Neuron (in vitro differentiated cells): ENCODE data around the gene MOK.
"Not testable (repeated sequence)": the region's sequence is repeated elsewhere in the genome, so short reads cannot be mapped to it uniquely, and the experiment has no call there.

Source experiments
- H2AFZ ChIP-seq: one replicate; pipeline ENCODE4 v1.6.1; 2013; ENCODE audit warnings: low read depth, mild to moderate bottlenecking, inconsistent platforms, low read length, moderate library complexity
- H3K27me3 ChIP-seq: one replicate; pipeline ENCODE4 v1.6.1; 2013; ENCODE audit warnings: low read length; ENCODE audit not compliant: insufficient read depth
- H3K36me3 ChIP-seq: one replicate; pipeline ENCODE4 v1.6.1; 2013; ENCODE audit warnings: low read length; ENCODE audit not compliant: insufficient read depth
- H3K4me1 ChIP-seq: one replicate; pipeline ENCODE4 v1.6.1; 2013; ENCODE audit warnings: low read length; ENCODE audit not compliant: insufficient read depth
- H3K4me3 ChIP-seq: 2 replicates; pipeline ENCODE4 v1.5.1; 2013; ENCODE audit warnings: mild to moderate bottlenecking, low read length, moderate library complexity
- H3K9me3 ChIP-seq: one replicate; pipeline ENCODE4 v1.6.1; 2013; ENCODE audit warnings: low read length

MOK gene

DNA sequence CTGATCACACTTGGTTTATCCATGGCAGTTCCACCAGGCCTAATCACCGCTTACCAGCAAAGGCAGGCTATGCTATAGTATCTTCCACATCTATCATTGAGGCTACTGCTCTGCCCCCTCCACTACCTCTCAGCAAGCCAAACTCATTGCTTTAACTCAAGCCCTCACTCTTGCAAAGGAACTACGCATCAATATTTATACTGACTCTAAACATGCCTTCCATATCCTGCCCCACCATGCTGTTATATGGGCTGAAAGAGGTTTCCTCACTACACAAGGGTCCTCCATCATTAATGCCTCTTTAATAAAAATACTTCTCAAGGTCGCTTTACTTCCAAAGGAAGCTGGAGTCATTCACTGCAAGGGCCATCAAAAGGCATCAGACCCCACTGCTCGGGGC lies 61.2 kb downstream of the MOK start:
- not testable (repeated sequence) for H3K4me1 ChIP-seq, H3K9me3 ChIP-seq, H2AFZ ChIP-seq, H3K36me3 ChIP-seq, H3K4me3 ChIP-seq, H3K27me3 ChIP-seq

DNA sequence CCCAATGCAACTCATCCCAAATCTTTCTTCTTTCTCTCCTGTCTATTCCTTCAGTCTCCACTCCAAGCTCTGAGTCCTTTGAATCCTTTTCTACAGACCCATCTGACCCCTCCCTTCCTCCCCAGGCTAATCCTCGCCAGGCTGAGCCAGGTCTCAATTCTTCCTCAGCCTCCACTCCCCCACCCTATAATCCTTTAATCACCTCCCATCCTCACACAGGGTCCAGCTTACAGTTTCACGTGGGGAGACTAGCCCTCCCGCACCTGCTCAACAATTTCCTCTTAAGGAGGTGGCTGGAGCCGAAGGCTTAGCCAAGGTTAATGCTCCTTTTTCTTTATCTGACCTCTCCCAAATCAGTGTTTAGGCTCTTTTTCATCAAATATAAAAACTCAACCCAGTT lies 63.8 kb downstream of the MOK start:
- Histone ChIP-seq H3K27me3 (no peaks in the 10 kb centered on the region), H2AFZ (no peak overlapping the region), H3K4me3 (no peak overlapping the region)

DNA sequence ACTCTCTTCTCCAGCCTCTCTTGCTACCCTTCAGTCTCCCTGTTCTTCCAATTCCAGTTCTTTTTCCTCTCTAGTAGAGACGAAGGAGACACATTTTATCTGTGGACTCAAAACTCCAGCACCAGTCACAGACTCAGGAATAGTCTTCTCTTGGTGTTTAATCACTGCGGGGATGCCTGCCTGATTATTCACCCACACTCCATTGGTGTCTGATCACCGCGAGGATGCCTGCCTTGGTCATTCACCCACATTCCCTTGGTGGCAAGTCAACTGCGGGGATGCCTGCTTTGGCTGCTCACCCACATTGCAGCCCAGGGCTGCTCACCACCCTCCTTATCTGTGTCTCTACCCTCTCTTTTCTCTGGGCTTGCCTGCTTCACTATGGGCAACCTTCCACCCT lies 64.5 kb downstream of the MOK start:
- not testable (repeated sequence) for H3K4me1 ChIP-seq, H2AFZ ChIP-seq, H3K4me3 ChIP-seq, H3K27me3 ChIP-seq, H3K9me3 ChIP-seq, H3K36me3 ChIP-seq

More for the DNA sequence above, 63.8 kb downstream of the MOK start:
- H3K4me1 ChIP-seq: no peaks in the 10 kb centered on the region
- peaks cover 2% of the 10 kb centered on the region for H3K9me3 ChIP-seq
- H3K36me3 ChIP-seq: no peaks in the 10 kb centered on the region

DNA sequence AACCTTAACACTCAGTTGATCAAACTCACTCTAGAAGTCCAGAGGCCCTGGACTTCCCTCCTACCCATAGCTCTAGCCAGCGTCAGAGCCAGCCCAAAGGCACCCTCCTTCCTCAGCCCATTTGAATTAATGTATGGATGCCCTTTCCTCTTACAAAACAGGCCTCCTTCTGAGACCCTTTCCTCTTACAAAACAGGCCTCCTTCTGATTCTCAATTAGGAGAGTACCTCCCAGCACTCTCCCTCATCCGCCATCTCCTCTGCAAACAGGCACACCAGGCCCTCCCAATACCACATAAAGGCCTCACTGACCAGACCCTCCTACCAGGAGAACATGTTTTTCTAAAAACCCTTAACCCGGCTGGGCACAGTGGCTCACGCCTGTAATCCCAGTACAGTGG lies 65.7 kb downstream of the MOK start:
- Histone ChIP-seq H2AFZ (no peak overlapping the region), H3K27me3 (no peaks in the 10 kb centered on the region), H3K4me1 (no peaks in the 10 kb centered on the region), H3K9me3 (peaks cover 2% of the 10 kb centered on the region), H3K4me3 (no peak overlapping the region), H3K36me3 (no peaks in the 10 kb centered on the region)

DNA sequence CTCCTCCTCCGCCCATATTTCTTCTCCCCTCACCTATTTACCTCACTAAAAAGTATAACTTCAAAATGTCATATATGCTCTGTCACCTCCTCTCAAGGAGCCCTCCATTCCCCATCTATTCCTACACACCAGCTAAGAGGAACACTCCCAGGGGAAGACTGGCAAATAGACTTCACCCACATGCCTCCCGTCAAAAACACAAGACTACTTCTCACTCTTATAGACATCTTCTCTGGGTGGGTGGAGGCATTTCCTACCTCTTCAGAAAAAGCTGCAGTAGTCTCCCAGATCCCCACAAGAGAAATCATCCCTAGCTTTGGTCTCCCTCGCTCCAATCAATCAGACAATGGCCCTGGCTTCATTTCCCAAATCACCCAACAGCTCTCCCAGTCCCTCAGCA lies 66.2 kb downstream of the MOK start:
- Histone ChIP-seq H3K4me3 (no peak overlapping the region), H3K36me3 (no peaks in the 10 kb centered on the region)

DNA sequence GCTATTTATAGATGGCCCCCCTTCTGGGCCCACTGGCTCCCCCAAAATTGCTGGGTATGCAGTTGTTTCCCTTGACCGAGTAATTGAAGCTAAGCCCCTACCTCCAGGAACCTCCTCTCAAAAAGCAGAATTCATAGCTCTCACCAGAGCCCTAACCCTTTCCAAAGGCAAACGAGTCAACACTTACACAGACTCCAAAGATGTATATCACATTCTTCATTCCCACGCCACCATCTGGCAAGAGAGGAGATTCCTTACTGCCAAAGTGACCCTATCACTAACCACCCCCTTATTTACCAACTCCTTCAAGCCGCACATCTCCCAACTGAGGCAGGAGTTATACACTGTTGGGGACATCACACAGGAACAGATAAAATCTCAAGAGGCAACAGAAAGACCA lies 66.8 kb downstream of the MOK start:
- H3K36me3 ChIP-seq: no peaks in the 10 kb centered on the region
- peaks cover 2% of the 10 kb centered on the region for H3K9me3 ChIP-seq
- H3K4me3 ChIP-seq: no peak overlapping the region
- H3K27me3 ChIP-seq: no peaks in the 10 kb centered on the region
- no peaks in the 10 kb centered on the region for H3K4me1 ChIP-seq
- no peak overlapping the region for H2AFZ ChIP-seq

More for the DNA sequence above, 66.2 kb downstream of the MOK start:
- Histone ChIP-seq H2AFZ (no peak overlapping the region), H3K9me3 (peaks cover 2% of the 10 kb centered on the region), H3K4me1 (no peaks in the 10 kb centered on the region), H3K27me3 (no peaks in the 10 kb centered on the region)

DNA sequence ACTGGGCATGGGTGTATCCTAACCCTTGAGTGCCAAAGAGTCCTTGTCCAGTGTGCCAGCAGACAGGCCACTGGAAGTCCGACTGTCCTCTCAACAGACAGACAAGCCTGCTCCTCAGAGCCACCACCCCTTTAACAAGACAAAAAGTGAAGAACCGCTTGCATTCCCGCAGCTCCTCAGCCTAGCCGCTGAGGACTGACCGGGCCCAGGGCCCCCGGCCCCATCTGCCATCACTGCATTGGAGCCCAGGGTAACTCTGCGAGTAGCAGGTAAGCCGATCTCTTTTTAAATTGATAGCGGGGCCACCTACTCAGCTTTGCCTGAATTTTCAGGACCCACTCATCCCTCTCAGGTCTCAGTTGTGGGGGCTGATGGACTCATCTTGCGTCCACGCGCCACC lies 68.9 kb downstream of the MOK start:
- H3K36me3 ChIP-seq: peaks cover 6% of the 10 kb centered on the region
- H3K4me1 ChIP-seq: no peaks in the 10 kb centered on the region
- no peak overlapping the region for H3K4me3 ChIP-seq
- H3K27me3 ChIP-seq: no peaks in the 10 kb centered on the region
- H3K9me3 ChIP-seq: no peaks in the 10 kb centered on the region
- no peak overlapping the region for H2AFZ ChIP-seq

DNA sequence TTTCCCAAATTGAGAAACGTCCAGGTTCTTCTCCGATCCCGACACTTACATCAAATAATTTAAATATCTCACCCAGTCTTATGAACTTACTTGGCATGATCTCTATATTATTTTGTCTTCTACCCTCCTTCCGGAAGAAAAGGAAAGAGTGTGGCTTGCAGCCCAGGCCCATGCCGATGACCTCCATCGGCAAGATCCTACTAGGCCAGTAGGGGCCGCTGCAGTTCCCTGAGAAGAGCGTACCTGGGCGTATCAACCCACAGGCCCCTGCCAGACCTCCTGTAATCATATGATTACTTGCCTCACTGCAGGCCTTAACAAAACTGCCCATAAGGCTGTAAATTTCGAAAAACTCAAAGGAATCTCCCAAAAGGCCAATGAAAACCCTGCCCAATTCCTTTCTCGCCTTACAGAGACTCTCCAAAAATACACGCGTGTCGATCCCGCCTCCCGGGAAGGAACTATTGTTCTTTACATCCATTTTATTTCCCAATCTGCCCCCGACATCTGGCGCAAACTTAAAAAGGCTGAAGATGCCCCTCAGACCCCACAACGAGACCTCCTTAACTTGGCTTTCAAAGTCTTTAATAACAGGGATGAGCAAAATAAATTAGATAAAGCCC lies 69.6 kb downstream of the MOK start:
- Histone ChIP-seq H3K4me3 (no peak overlapping the region), H3K36me3 (peaks cover 6% of the 10 kb centered on the region), H3K9me3 (no peaks in the 10 kb centered on the region)

DNA sequence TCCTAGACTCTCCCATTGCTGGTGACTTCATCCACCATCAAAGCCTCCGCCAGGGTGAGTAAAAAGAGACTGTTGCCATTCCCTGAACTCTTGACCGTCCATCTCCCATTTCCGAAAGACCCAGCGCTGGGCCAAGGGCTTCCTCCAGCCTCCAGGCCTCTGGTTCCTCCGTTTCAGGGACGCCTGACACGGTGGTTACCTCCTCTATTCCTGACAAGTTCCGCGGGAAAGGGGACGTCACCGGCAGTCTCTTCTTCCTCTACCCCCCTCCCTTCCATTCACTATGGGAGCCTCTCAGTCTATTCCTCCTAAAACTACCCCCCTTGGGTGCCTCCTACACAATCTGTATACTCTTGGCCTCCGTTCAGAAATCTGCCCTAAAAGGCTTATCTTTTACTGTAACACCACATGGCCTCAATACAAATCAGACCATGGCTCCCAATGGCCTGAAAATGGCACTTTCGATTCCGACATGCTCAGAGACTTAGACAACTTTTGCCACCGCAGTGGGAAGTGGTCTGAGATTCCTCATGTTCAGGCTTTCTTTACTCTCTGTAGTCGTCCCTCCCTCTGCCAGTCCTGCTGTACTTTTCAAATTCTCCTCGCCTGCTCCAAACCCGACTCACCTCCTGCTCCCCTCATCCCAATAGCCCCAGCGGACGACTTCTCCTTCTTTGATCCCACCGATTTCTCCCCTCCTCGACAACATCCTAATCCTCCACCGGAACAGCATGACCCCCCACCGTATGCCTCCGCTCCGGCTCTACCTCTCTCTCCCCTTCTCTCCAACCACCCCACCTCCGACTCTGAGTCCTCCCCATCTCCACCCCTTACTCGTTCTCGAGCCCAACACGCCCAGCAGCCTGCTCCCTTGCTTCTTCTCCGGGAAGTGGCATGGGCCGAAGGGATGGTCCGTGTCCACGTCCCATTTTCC lies 70.4 kb downstream of the MOK start:
- Histone ChIP-seq H3K4me3 (no peak overlapping the region), H3K9me3 (no peaks in the 10 kb centered on the region), H3K36me3 (peaks cover 6% of the 10 kb centered on the region), H3K4me1 (no peaks in the 10 kb centered on the region), H2AFZ (no peak overlapping the region), H3K27me3 (no peaks in the 10 kb centered on the region)

More for the DNA sequence above, 69.6 kb downstream of the MOK start:
- no peak overlapping the region for H2AFZ ChIP-seq
- H3K4me1 ChIP-seq: no peaks in the 10 kb centered on the region
- H3K27me3 ChIP-seq: no peaks in the 10 kb centered on the region

DNA sequence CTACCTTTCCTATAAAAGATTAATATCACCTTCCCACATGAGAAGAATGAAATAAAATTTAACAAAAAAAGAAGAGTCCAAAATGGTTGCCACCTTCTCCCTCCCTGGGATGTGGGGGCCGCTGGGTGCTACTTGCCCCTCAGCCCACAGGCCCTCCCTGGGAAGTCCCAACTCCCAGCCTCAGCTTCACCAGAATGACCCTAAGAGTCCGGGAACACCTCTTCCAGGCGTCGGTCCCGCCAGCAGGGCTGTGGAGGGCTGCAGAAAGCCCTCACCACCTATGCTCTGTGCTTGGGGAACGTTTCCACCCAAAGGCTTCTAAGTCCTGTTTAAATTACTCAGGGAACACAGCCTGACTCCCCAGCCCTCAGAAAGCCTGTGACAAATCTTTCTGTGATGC lies 71.9 kb downstream of the MOK start:
- Histone ChIP-seq H3K4me1 (no peaks in the 10 kb centered on the region), H3K9me3 (no peaks in the 10 kb centered on the region), H3K4me3 (no peak overlapping the region), H3K36me3 (peaks cover 14% of the 10 kb centered on the region), H2AFZ (no peak overlapping the region), H3K27me3 (no peaks in the 10 kb centered on the region)

DNA sequence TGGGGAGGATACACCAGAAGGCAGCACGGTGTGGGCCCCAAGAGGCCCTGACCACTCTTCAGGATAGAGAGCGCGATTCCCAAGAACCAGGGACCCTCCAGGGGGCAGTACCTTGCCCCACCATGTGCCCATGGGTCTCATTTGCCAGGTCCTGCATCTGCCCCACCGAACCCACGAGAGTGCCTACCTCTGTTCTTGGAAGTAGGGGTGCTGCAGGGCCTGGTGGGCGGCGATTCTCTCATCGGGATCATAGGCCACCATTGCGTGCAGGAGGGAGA lies 72.7 kb downstream of the MOK start:
- H3K4me1 ChIP-seq: no peaks in the 10 kb centered on the region
- no peaks in the 10 kb centered on the region for H3K9me3 ChIP-seq
- no peak overlapping the region for H2AFZ ChIP-seq
- H3K4me3 ChIP-seq: no peak overlapping the region
- peaks cover 14% of the 10 kb centered on the region for H3K36me3 ChIP-seq
- H3K27me3 ChIP-seq: no peaks in the 10 kb centered on the region

DNA sequence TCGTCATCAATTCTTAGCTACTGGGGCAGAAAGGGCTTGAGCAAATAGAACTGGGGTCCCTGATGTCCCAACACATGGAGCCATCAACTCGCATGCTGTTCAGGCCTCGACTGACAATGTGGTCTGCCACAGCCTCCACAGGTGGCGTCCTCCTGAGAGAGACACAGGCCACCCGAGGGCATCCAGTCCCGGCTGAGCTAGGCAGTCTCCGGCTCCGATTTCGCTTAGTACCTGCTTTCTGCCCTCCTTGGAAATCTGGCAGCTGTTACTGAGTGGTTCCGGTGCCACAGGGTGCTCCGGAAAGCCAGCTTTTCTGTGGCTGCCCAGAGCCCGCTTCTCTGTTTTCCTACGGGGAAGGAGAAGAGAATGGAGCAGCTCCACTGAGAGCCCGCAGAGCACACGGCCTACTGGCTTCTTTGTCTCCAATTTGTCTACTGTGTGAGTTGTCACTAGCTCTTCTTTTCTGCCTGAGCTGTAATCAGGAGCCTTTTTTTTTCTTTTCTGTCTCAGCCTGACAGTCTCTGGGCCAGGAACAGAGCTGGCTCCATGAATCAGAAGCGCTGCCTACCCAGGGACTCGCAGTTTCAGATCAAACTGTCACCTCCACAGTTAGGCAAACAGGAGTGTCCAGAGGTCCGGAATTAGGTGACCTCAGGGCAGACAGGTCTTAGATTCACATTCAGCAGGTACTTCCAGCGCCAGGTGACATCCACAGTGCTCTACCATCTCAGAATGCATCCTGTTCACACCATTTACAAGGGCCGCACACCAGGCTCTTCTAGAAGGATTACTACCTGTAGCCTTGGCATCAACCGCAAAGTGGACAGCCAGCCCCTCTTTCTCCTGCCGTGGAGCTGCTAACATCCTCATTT lies 73.3 kb downstream of the MOK start:
- H3K4me1 ChIP-seq: no peaks in the 10 kb centered on the region
- H3K9me3 ChIP-seq: no peaks in the 10 kb centered on the region
- no peak overlapping the region for H3K4me3 ChIP-seq
- H2AFZ ChIP-seq: no peak overlapping the region
- H3K36me3 ChIP-seq: peaks cover 14% of the 10 kb centered on the region
- no peaks in the 10 kb centered on the region for H3K27me3 ChIP-seq
